Measurements from ENCODE around the gene RAB11FIP4.
A peak's percentile ranks its signal among the peaks of the same experiment; 100 is the strongest.

Gene RAB11FIP4

GRCh38 chr17:31556969-31557645 is 165.6 kb downstream of the RAB11FIP4 start:
- no peak for DNase-seq

DNA sequence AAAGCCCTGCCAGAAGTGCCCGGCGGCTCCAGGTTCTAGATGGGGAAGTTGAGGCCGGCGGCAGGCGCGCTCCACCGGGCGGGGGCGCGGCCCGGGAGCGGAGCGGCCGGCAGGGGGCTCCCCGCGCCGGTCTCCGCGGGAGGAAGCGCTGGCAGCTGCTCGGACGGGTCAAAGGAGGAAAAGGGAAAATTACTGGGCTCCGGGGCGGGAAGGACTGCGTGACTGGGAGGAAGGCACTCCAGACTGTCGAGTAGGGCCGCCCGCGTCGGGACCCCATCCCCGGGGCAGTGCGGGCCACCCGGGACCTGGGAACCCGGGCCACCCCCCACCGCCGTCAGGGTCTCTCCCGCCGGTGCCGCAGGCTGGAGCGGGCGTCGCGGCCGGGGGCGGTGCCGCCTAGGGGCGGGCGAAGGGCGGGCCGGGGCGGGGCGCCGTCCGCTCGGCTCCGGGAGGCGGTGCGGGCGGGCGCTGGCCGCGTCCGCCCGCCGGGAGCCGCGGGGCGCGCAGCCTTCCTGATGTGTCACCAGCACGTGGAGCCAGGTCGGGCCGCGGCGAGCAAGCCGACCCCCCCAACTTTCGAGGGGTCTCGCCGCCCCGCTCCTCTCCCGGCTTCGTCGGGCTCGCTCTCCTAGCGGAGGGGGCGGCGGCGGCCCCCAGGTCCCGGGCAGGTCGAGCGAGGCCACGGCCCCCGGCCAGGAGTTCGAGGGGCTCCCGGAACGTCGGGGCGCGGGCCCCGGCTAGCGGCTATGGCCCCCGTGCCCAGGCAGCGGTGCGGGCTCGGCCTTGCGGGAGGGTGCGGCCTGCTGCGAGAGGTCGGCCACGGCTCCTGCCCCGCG is 167.5 kb downstream of the RAB11FIP4 start:
- peak; percentile 81 for DNase-seq

GRCh38 chr17:31559584-31560501 is 168.4 kb downstream of the RAB11FIP4 start:
- no peak for DNase-seq

GRCh38 chr17:31560616-31561235 is 169.3 kb downstream of the RAB11FIP4 start:
- DNase-seq: no peak

DNA sequence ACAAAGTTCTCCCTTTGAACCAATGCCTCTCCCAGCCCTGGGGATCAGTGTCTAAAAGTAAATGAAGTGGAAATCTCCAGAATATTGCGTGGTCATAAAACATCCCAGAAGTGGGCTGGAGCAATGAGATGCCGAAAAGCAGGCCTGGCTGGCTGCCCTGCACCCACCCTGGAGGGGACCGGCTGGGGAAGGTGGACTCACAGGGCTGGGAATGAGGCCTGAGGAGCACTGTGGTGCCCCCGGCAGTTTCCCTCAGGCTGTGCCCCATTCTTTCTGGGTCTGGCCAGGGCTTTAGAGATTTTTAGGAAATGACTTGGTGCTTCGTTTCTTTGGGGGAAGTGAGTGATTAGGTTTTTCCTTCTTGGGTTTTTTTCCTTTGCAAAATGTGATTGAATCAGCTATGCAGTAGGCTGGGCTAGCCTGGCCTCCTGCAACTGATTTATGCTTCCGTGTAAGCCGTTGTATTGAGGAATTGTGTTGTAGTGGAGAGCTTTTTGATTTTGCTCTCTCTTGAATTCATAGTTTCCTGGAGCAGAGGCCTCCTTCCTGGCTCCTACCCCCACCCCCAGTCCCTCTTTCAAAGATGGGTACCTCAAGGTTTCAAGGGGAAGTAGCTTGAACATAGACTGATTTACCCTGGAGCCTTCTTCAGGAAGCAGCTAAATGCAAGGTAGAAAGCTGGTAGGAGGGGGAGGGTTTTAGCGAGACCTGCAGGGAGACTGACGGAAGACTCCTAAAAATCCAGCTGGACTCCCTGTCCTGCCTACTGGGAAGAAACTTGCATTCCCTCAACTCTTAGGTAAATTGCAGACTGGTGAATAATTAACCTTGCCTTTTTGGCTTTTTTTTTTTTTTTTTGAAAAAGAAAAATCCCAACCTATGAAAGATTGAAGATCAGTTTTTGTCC is 170.2 kb downstream of the RAB11FIP4 start:
- DNase-seq: no peak

- DNase-seq: no peak
Observed at GRCh38 chr17:31562376-31562840, 170.9 kb downstream of the RAB11FIP4 start.

- no peak for DNase-seq
Observed at GRCh38 chr17:31564291-31564690, 172.8 kb downstream of the RAB11FIP4 start.

DNA sequence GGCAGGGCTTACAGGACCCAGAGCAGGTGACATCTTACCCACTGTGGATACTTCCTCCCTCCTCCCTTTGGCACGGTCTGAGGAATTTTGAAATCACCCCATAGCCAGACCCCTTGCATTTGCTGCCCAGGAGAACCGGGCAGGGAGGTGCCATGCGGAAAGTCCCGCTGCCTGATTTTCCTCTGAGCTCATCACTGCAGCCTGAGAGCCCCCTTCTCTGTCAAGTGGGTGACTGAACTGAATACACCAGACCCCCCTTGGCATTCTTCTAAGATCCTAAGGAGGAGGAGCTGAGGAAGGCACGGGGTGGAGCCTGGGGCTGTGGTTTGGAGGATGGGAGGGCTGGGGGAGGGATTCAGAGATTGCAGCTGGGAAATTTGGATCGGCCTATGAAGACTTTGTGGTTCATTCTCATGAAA is 173.4 kb downstream of the RAB11FIP4 start:
- no peak for DNase-seq

- DNase-seq: no peak
Observed at GRCh38 chr17:31565652-31566051, 174.2 kb downstream of the RAB11FIP4 start.

DNA sequence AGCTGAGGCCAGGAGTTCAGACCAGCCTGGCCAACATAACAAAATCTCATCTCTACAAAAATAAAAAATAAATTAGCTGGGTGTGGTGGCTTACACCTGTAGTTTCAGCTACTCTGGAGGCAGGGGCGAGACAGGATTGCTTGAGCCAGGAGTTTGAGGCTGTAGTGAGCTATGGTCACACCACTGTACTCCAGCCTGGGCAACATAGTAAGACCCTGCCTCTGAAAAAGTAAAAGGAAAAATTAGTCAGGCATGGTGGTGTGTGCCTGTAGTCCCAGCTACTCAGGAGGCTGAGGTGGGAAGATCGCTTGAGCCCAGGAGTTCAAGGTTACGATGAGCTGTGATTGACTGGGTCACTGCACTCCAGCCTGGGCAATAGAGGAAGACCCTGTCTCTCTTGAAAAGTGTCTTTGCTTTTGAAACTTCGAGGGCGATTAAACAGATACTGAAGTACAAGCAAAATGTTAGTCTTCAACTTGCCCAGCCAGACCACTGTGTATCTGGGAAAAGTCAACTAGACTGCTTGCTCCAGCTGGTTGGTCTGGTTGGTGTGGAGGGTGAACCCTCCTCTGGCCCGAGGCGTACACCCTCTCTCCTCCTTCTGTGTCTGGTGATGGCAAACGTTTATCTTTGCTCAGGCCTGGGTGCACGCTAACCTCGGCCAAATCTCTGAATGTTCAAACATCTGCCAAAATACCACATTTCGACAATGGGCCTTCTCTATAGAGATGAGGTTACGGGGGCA is 174.9 kb downstream of the RAB11FIP4 start:
- DNase-seq: no peak

DNA sequence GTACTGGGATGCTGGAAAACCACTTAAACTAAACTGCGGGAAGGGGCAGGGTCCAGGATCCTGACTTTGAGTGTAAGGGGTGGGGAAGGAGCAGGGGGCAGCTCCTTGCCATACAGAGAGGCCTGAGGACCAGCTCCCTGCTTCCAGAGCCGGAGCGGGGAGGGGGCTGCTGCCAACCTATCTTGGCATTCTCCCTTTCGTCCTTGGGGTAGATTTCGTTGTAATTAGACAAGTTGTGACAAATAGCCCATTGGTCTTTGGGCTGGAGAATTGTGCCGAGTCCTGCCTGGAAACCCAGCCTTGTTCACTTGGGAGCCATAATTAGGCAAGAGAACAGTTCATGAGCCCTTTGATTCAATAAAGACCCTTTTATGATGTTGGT is 175.5 kb downstream of the RAB11FIP4 start:
- no peak for DNase-seq

GRCh38 chr17:31568121-31568520 is 176.6 kb downstream of the RAB11FIP4 start:
- no peak for DNase-seq

GRCh38 chr17:31568539-31568938 is 177.1 kb downstream of the RAB11FIP4 start:
- DNase-seq: no peak

GRCh38 chr17:31570231-31570630 is 178.8 kb downstream of the RAB11FIP4 start:
- no peak for DNase-seq

DNA sequence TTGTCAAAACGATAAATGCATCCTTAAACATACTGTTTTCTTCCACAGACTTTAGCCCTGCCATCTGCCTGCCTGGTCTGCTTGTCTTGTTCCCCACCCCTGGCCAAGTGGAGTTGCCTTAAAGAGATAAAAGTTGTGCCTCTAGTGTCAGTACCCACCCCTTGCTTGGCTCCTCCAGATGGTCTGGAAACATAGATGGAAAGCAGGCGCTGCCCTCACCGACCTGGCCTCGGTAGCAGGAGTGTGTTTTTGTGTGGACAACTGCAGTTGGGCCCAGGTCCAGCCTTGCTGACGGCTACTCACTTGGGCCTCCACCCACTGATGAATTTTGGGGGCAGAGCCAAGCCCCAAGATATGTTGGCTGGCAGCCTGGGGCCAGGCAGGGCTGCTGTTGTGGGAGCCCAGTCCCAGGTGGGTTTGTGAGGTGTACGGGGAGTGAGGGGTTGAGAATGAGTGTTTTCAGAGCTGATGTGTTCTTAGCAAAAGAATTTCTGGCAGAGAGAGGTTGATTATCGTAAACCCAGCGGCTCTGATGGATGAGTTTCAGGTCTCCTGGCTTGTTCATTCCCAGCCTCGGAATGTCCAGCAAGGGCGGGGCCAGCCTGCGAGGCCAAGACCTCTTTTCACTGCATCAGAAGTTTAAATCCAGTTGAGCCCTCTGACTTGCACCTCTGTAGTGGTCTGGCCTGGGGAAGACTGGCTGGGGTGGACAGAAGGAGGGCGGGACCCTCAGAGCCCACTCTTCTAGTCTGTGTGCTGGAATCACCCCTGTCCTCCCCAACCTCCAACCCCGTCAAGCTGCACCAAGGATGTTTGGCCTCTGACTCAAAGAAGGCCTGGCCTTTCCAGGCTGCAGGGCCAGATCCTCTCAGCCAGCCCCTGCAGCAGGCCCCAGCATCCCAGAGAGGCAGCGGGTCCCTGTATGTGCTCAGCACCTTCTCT is 179.7 kb downstream of the RAB11FIP4 start:
- DNase-seq: no peak

- no peak for DNase-seq
Observed at GRCh38 chr17:31572341-31572740, 180.9 kb downstream of the RAB11FIP4 start.

DNA sequence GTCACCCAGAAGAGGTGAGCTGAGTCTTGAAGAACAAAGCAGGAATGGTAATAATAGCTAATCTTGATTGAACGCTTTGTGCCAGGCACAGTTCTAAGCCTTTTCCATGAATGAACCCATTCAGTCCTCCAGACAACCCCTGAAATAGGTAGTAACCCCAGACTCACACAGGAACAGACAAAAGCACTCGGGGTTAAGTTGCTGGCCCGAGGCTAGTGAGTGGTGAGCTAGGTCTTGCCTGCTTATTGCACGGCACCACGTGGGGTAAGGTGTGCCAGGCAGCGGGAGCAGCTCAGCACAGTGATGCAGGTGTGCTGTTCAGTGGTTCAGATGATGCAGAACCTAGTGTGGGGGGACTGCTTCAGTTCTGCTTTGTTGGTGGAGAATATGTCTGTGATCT is 181.6 kb downstream of the RAB11FIP4 start:
- DNase-seq: no peak

- no peak for DNase-seq
Observed at GRCh38 chr17:31573861-31574260, 182.4 kb downstream of the RAB11FIP4 start.

GRCh38 chr17:31574458-31574857 is 183.0 kb downstream of the RAB11FIP4 start:
- no peak for DNase-seq

DNA sequence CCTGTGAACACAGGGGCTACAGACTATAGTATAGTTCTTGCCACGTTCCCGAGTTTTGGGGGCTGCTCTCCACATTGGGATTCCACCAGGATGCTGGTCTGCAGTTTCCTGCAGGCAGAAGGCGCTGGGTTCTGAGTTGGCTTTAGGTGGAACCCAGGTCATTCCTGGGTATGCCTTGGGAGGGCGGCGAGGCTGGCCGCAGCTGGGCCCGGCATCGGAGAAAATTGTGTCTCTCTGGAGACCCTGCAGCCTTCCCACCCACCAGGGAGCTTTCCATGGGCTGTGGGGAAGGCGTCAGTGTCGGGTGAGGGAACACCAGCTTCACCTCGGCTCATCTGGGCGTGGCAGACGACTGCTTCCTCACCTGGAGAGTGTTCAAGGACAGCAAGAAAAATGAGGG is 183.6 kb downstream of the RAB11FIP4 start:
- no peak for DNase-seq
